ENCODE data around the gene FKBP15. TPM values are rescaled to one million over a fixed set of nuclear protein-coding genes. Genes with fewer than 3 reads are reported as not detected.

The FKBP15 gene
- total and polyA plus RNA-seq, 2 of the 8 experiments (the other 6 are each of a cell fraction or from before 2014, with no cell fraction given) = 9.9 to 13.8 TPM

- TF ChIP-seq CHD7 (IDR thresholded peaks at IDR 0.05; ENCODE audit: insufficient replicate concordance, low read length) (no peak), CBX5 (IDR thresholded peaks at IDR 0.05; ENCODE audit: low read depth, low read length) (no peak), TEAD4 (IDR thresholded peaks at IDR 0.05; ENCODE audit: low read depth, low read length) (no peak), RXRA (IDR thresholded peaks at IDR 0.05; ENCODE audit: insufficient read depth, low read depth, low read length) (no peak), EZH2 (IDR thresholded peaks at IDR 0.05; ENCODE audit: low read depth, low read length, severe bottlenecking) (no peak), MAX (IDR thresholded peaks at IDR 0.05) (no peak), GTF2F1 (IDR thresholded peaks at IDR 0.05; ENCODE audit: borderline replicate concordance, low read depth, low read length) (no peak), KDM5A (IDR thresholded peaks at IDR 0.05; ENCODE audit: low read length) (no peak)
These were observed 66.6 kb downstream of the FKBP15 start (continued) for GRCh38 chr9:113154471-113154870.

Data from H1 (cell line).